T47D (cell line): ENCODE results near the gene SPATS2L.
A peak's percentile ranks its signal among the peaks of the same experiment; 100 is the strongest.

Experiments used
- DNase-seq, 2 experiments: peaks; one replicate each; pipeline versions ENCODE4 v3.0.0 to v3.0.0-alpha.2; 2011 to 2012; ENCODE audit warnings: low read depth in 1 of 2, low spot score in 1 of 2
- JUND ChIP-seq: IDR thresholded peaks from 2 replicates; pipeline ENCODE4 v1.6.1; 2012; ENCODE audit warnings: low read depth
- in situ Hi-C: cut with HindIII; loops from 2 replicates; pipeline ENCODE4 v1.10.0; 2016; ENCODE audit warnings: low sequenced_read_pairs, low pct_unique_long_range_greater_than_20kb

Gene SPATS2L

GRCh38 chr2:200498402-200499162 lies 192.1 kb downstream of the SPATS2L start:
- in situ Hi-C loops: no loop called here
- DNase-seq: no peak
- no peak for TF ChIP-seq JUND

- DNase-seq: no peak
- no peak for TF ChIP-seq JUND
- in situ Hi-C loops: no loop called here
Observed at GRCh38 chr2:200502196-200502595, 195.7 kb downstream of the SPATS2L start.

- in situ Hi-C loops: no loop called here
- DNase-seq: no peak
- TF ChIP-seq JUND: no peak
Observed at GRCh38 chr2:200506679-200507078, 200.2 kb downstream of the SPATS2L start.

- TF ChIP-seq JUND: no peak
- in situ Hi-C loops: no loop called here
- DNase-seq: no peak
Observed at GRCh38 chr2:200507179-200507578, 200.7 kb downstream of the SPATS2L start.

- in situ Hi-C loops: no loop called here
- no peak for DNase-seq
- no peak for TF ChIP-seq JUND
Observed at GRCh38 chr2:200509235-200509611, 202.7 kb downstream of the SPATS2L start.

- no peak for TF ChIP-seq JUND
- in situ Hi-C loops: no loop called here
- peak; percentile 82 to 89 for DNase-seq
Observed at GRCh38 chr2:200509612-200510433, 203.3 kb downstream of the SPATS2L start, which contains the start of gene KCTD18. KCTD18 (minus strand) TSS chr2:200510068; CDS start chr2:200507016, 3,052 bp downstream.

- in situ Hi-C loops: no loop called here
- TF ChIP-seq JUND: no peak
- no peak for DNase-seq
Observed at GRCh38 chr2:200515155-200515554, 208.7 kb downstream of the SPATS2L start.

GRCh38 chr2:200523158-200523557 lies 216.7 kb downstream of the SPATS2L start:
- no peak for TF ChIP-seq JUND
- in situ Hi-C loops: no loop called here
- no peak for DNase-seq

- in situ Hi-C loops: no loop called here
- DNase-seq: no peak
- TF ChIP-seq JUND: no peak
Observed at GRCh38 chr2:200523604-200524003, 217.1 kb downstream of the SPATS2L start.

GRCh38 chr2:200525066-200525465 lies 218.6 kb downstream of the SPATS2L start:
- no peak for DNase-seq
- in situ Hi-C loops: no loop called here
- TF ChIP-seq JUND: no peak

- in situ Hi-C loops: no loop called here
- no peak for TF ChIP-seq JUND
- DNase-seq: no peak
Observed at GRCh38 chr2:200525551-200525881, 219.0 kb downstream of the SPATS2L start.

GRCh38 chr2:200525882-200526651 lies 219.6 kb downstream of the SPATS2L start, which contains the start of gene SGO2:
SGO2 (plus strand) TSS chr2:200526207; CDS start chr2:200532976, 6,769 bp downstream.
- DNase-seq: peak; percentile 80 to 94
- in situ Hi-C loops: no loop called here
- TF ChIP-seq JUND: no peak

GRCh38 chr2:200528228-200528627 lies 221.7 kb downstream of the SPATS2L start:
- no peak for DNase-seq
- in situ Hi-C loops: no loop called here

More at GRCh38 chr2:200528228-200528627, 221.7 kb downstream of the SPATS2L start:
- no peak for TF ChIP-seq JUND
